ENCODE data around the gene MOB1B. TPM values are rescaled to one million over a fixed set of nuclear protein-coding genes. Genes with fewer than 3 reads are reported as not detected.

MOB1B gene
- total and polyA plus RNA-seq, 11 donors, result 4.8 to 22.9 (median 16.6) TPM

DNA sequence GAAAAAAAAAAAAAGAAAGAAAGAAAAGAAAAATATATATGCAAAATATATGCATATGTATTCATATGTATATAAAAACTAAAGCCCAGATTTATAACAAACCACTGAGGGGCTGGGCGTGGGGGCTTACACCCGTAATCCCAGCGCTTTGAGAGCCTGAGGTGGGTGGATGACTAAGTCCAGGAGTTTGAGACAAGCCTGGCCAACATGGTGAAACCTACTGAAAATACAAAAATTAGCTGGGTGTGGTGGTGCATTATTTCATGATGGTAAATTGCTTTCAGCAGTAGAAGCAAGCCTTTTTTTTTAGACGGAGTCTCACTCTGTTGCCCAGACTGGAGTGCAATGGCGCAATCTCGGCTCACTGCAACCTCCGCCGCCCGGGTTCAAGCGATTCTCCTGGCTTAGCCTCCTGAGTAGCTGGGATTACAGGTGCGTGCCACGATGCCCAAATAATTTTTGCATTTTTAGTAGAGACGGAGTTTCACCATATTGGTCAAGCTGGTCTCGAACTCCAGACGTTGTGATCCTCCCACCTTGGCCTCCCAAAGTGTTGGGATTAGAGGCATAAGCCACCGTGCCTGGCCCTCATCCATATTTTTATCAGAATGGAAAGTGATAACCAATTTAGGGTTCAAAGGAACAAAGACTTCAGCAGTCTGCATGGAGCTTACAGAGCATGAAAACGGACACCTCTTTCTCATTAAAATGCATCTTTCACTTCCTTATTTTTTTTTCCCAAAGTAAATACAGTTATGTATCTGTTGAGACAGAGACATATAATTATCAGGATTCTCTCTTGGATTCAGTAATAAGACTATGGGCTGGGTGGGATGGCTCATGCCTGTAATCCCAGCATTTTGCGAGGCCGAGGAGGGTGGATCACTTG lies 27.7 kb upstream of the MOB1B start:
- ATAC-seq (no peak), DNase-seq (no peak)
- Histone ChIP-seq H3K4me3 (no peak overlapping the region), H3K27ac (no peak overlapping the region), H3K4me1 (no peaks in the 10 kb centered on the region), H3K36me3 (no peaks in the 10 kb centered on the region), H3K27me3 (no peaks in the 10 kb centered on the region), H3K9me3 (no peaks in the 10 kb centered on the region)
- TF ChIP-seq CTCF (IDR thresholded peaks at IDR 0.05) (no peak), POLR2A (IDR thresholded peaks at IDR 0.05) (no peak)
- 92 to 94% (median 93%) methylated on average over 19 of the region's 19 CpGs for WGBS, 4 donors
- intact Hi-C loops (cut with DNase I), result no loop called here

DNA sequence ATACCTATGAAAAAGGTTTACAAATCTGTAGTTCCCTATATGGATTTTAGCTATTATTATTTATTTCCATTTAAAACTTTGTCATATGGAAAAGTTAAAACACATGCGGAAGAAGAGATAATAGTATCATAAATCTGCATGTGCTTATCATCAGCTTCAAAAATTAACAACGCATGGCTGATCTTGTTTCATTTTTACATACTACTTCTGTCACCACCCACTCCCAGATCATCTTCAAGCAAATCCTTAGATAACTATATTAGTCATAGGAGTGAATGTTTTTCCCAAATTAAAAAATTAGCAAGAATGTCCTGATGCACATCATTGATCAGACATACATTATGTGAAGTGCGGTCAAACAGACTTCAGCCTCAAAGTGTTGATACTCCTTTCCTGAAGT lies 24.6 kb upstream of the MOB1B start:
- ATAC-seq, result no peak
- TF ChIP-seq CTCF (IDR thresholded peaks at IDR 0.05) (no peak), POLR2A (IDR thresholded peaks at IDR 0.05) (no peak)
- Histone ChIP-seq H3K36me3 (no peaks in the 10 kb centered on the region), H3K9me3 (no peaks in the 10 kb centered on the region), H3K27me3 (no peaks in the 10 kb centered on the region), H3K27ac (no peak overlapping the region), H3K4me3 (no peak overlapping the region), H3K4me1 (no peaks in the 10 kb centered on the region)
- 74 to 82% (median 79%) methylated on average over 3 of the region's 3 CpGs for WGBS, 4 donors
- intact Hi-C loops (cut with DNase I), result no loop called here
- DNase-seq, result no peak

- DNase-seq (no peak), ATAC-seq (no peak)
- H3K9me3 ChIP-seq, result peaks cover 0 to 6% (median 0%) of the 10 kb centered on the region in 12 donors
- WGBS, 4 donors, result 78 to 84% (median 81%) methylated on average over 3 of the region's 3 CpGs
- H3K27ac ChIP-seq, result no peak overlapping the region
- H3K36me3 ChIP-seq, result no peaks in the 10 kb centered on the region
- intact Hi-C loops (cut with DNase I), result no loop called here
- TF ChIP-seq CTCF (IDR thresholded peaks at IDR 0.05), result no peak
- H3K4me1 ChIP-seq, result no peaks in the 10 kb centered on the region
- no peak overlapping the region for H3K4me3 ChIP-seq
- H3K27me3 ChIP-seq, result no peaks in the 10 kb centered on the region
These were observed 21.4 kb upstream of the MOB1B start for GRCh38 chr4:70880739-70881138.

DNA sequence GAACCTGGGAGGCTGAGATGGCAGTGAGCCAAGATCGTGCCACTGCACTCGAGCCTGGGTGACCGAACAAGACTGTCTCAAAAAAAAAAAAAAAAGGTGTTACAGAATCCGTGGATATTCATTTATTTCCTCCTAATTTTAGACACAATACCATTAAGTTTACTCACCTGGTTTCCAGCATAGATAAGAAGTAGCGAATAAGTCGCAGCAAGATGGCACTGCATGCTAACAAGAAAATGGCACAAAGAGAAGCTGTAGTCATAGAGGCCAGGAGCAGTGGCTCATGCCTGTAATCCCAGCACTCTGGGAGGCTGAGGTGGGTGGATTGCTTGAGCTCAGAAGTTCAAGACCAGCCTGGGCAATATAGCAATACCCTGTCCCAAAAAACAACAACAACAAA lies 17.0 kb upstream of the MOB1B start:
- H3K4me3 ChIP-seq, result no peak overlapping the region
- peaks cover 0 to 6% (median 0%) of the 10 kb centered on the region in 12 donors for H3K9me3 ChIP-seq
- intact Hi-C loops (cut with DNase I), result loop anchor here in 2 of 10 donors (5.0 kb wide), 2 partner anchors 33 to 38 kb away; no protein-coding TSS in a partner anchor
- DNase-seq (no peak), ATAC-seq (no peak)
- no peak overlapping the region for H3K27ac ChIP-seq
- H3K36me3 ChIP-seq, result no peaks in the 10 kb centered on the region
- TF ChIP-seq CTCF (IDR thresholded peaks at IDR 0.05) (peak in 1 of 12 donors; percentile 15), POLR2A (IDR thresholded peaks at IDR 0.05) (no peak)
- H3K4me1 ChIP-seq, result no peaks in the 10 kb centered on the region
- 51 to 59% (median 55%) methylated on average over 6 of the region's 6 CpGs for WGBS, 4 donors
- H3K27me3 ChIP-seq, result no peaks in the 10 kb centered on the region
